Gastrocnemius medialis (tissue), 4 donors: ENCODE measurements around the gene CENPN. TPM values are rescaled to one million over a fixed set of nuclear protein-coding genes. Genes with fewer than 3 reads are reported as not detected.

ENCODE experiments used
- ATAC-seq, 2 donors: fragments of 150-250 bp; one replicate each; pipeline ENCODE4 v1.9.1; 2016
- DNase-seq, 2 donors: peaks; one replicate each; pipeline ENCODE4 v3.0.0-alpha.2; 2019
- H3K27ac ChIP-seq, 4 donors: fragments of 200-600 bp; sonication (generic); 1 replicate in 1 of 4; 2 replicates in 3 of 4; pipeline ENCODE4 v1.5.1; 2016 to 2018; ENCODE audit warnings: mild to moderate bottlenecking in 2 of 4, moderate library complexity in 1 of 4
- H3K27me3 ChIP-seq, 3 donors: fragments of 200-600 bp; sonication (generic) in 2 of 3; 1 replicate in 1 of 3; 2 replicates in 2 of 3; pipeline versions ENCODE4 v1.5.1 to v1.6.0; 2016 to 2019; ENCODE audit warnings: mild to moderate bottlenecking in 1 of 3, moderate library complexity in 1 of 3
- H3K36me3 ChIP-seq, 2 donors: fragments of 200-600 bp; sonication (generic) in 1 of 2; one replicate each; pipeline ENCODE4 v1.5.1; 2017 to 2018
- H3K4me1 ChIP-seq, 2 donors: fragments of 200-600 bp; sonication (generic) in 1 of 2; one replicate each; pipeline ENCODE4 v1.5.1; 2016 to 2017; ENCODE audit warnings: mild to moderate bottlenecking in 2 of 2
- H3K4me3 ChIP-seq, 4 donors: fragments of 200-600 bp; sonication (generic) in 3 of 4; 1 replicate in 1 of 4; 2 replicates in 3 of 4; pipeline ENCODE4 v1.5.1; 2016 to 2019; ENCODE audit warnings: mild to moderate bottlenecking in 2 of 4
- H3K9me3 ChIP-seq, 3 donors: fragments of 200-600 bp; sonication (generic) in 2 of 3; 1 replicate in 1 of 3; 2 replicates in 2 of 3; pipeline ENCODE4 v1.5.1; 2016 to 2019
- CTCF ChIP-seq, 5 experiments: fragments of 450-650 bp in 3 of 5; fragments of 200-600 bp in 2 of 5; sonication (generic) in 2 of 5; IDR thresholded peaks in 4 of 5; conservative IDR thresholded peaks in 1 of 5; 1 replicate in 4 of 5; 2 replicates in 1 of 5; pipeline ENCODE4 v1.5.1; 2016 to 2019; ENCODE audit warnings: antibody characterized with exemption in 5 of 5, mild to moderate bottlenecking in 3 of 5, moderate library complexity in 3 of 5
- POLR2A ChIP-seq, 2 donors: fragments of 450-650 bp; IDR thresholded peaks; one replicate each; pipeline ENCODE4 v1.6.1; 2017; ENCODE audit warnings: antibody characterized with exemption in 2 of 2, mild to moderate bottlenecking in 2 of 2, moderate library complexity in 2 of 2
- in situ Hi-C, 4 donors: fragments of 200-750 bp; cut with MboI; loops; one replicate each; pipeline versions ENCODE4 v1.15.0 to v1.8.0; 2017; ENCODE audit warnings: low sequenced_read_pairs in 4 of 4
- intact Hi-C: fragments of 100-400 bp; cut with DNase I; formaldehyde crosslinking; loops from one replicate; pipeline ENCODE4 v1.15.1; 2023; ENCODE audit warnings: low total_unique reads
- total RNA-seq, 4 donors: library from RNA; depleted of rRNA; stranded (reverse); fragments of >200 nt; gene quantifications; one replicate each; pipeline versions ENCODE4 v1.1.0 to v1.2.3, GENCODE V29; 2016

The CENPN gene
- total RNA-seq, 4 donors from 2014 or later = 5.2 to 10.9 (median 7.5) TPM

- H3K36me3 ChIP-seq = peaks cover 0 to 8% of the 10 kb centered on the region in 2 donors
- peaks cover 0 to 15% of the 10 kb centered on the region in 2 donors for H3K4me1 ChIP-seq
- intact Hi-C loops (no loop called here), in situ Hi-C loops (no loop called here)
- no peak for DNase-seq
- H3K27me3 ChIP-seq = no peaks in the 10 kb centered on the region
- H3K9me3 ChIP-seq = no peaks in the 10 kb centered on the region
- no peak for TF ChIP-seq CTCF (IDR thresholded peaks at IDR 0.05 in 4 of 5, conservative IDR thresholded peaks at IDR 0.05 in 1 of 5)
- no peak for TF ChIP-seq POLR2A (IDR thresholded peaks at IDR 0.05)
- H3K27ac ChIP-seq = no peak overlapping the region
- no peak overlapping the region for H3K4me3 ChIP-seq
- ATAC-seq = no peak
Measured at GRCh38 chr16:80982646-80983045, 24.4 kb upstream of the CENPN start.

- Histone ChIP-seq H3K9me3 (no peaks in the 10 kb centered on the region), H3K4me3 (no peak overlapping the region), H3K27ac (no peak overlapping the region), H3K36me3 (peaks cover 0 to 8% of the 10 kb centered on the region in 2 donors), H3K27me3 (no peaks in the 10 kb centered on the region), H3K4me1 (peaks cover 0 to 15% of the 10 kb centered on the region in 2 donors)
- ATAC-seq (no peak), DNase-seq (no peak)
- TF ChIP-seq CTCF (IDR thresholded peaks at IDR 0.05 in 4 of 5, conservative IDR thresholded peaks at IDR 0.05 in 1 of 5) (no peak), POLR2A (IDR thresholded peaks at IDR 0.05) (no peak)
- intact Hi-C loops (no loop called here), in situ Hi-C loops (no loop called here)
Measured at GRCh38 chr16:80984124-80984892, 22.7 kb upstream of the CENPN start.

- TF ChIP-seq CTCF (IDR thresholded peaks at IDR 0.05 in 4 of 5, conservative IDR thresholded peaks at IDR 0.05 in 1 of 5) = no peak
- no peak for TF ChIP-seq POLR2A (IDR thresholded peaks at IDR 0.05)
- Histone ChIP-seq H3K4me3 (no peak overlapping the region), H3K9me3 (no peaks in the 10 kb centered on the region), H3K27ac (no peak overlapping the region), H3K27me3 (no peaks in the 10 kb centered on the region), H3K4me1 (peaks cover 0 to 15% of the 10 kb centered on the region in 2 donors), H3K36me3 (no peaks in the 10 kb centered on the region)
- ATAC-seq (no peak), DNase-seq (no peak)
- intact Hi-C loops (no loop called here), in situ Hi-C loops (no loop called here)
Measured at GRCh38 chr16:80985611-80986010, 21.4 kb upstream of the CENPN start.

- Histone ChIP-seq H3K27ac (no peak overlapping the region), H3K4me3 (no peak overlapping the region), H3K27me3 (no peaks in the 10 kb centered on the region), H3K36me3 (no peaks in the 10 kb centered on the region), H3K9me3 (no peaks in the 10 kb centered on the region), H3K4me1 (peaks cover 0 to 8% of the 10 kb centered on the region in 2 donors)
- ATAC-seq (no peak), DNase-seq (no peak)
- intact Hi-C loops (no loop called here), in situ Hi-C loops (no loop called here)
- TF ChIP-seq POLR2A (IDR thresholded peaks at IDR 0.05) (no peak), CTCF (IDR thresholded peaks at IDR 0.05 in 4 of 5, conservative IDR thresholded peaks at IDR 0.05 in 1 of 5) (no peak)
Measured at GRCh38 chr16:80986557-80986956, 20.5 kb upstream of the CENPN start.
